CD4-positive, alpha-beta T cell (primary cell): ENCODE measurements around the gene SIRPB1. TPM values are rescaled to one million over a fixed set of nuclear protein-coding genes. Genes with fewer than 3 reads are reported as not detected.
"Not testable (repeated sequence)": the region's sequence is repeated elsewhere in the genome, so short reads cannot be mapped to it uniquely, and the experiment has no call there.

ENCODE experiments used
- ATAC-seq: fragments of 200-7000 bp; cut with Tn5 transposase; one replicate; pipeline ENCODE4 v1.10.0; 2022; ENCODE audit warnings: mild to moderate bottlenecking; ENCODE audit not compliant: poor library complexity
- CTCF ChIA-PET: fragments of 350-600 bp; sonication (Branson Sonifier 250); formaldehyde crosslinking; loops from one replicate; lab custom pipeline; 2021; ENCODE audit warnings: antibody characterized with exemption, inconsistent platforms; lab: Charles Lee
- POLR2A ChIA-PET: fragments of 350-600 bp; sonication (Branson Sonifier 250); formaldehyde crosslinking; loops from one replicate; lab custom pipeline; 2021; ENCODE audit warnings: antibody characterized with exemption, inconsistent platforms; lab: Charles Lee
- DNase-seq, 14 experiments: peaks; one replicate each; pipeline ENCODE4 v3.0.0-alpha.2; 2013 to 2020; ENCODE audit warnings: mixed read lengths in 2 of 14
- H3K27ac ChIP-seq, 2 donors: one replicate each; pipeline versions ENCODE4 v1.5.1 to v1.7.0; 2013; ENCODE audit warnings: low read length in 2 of 2, low read depth in 1 of 2, mild to moderate bottlenecking in 1 of 2
- H3K27me3 ChIP-seq, 2 experiments: 1 replicate in 1 of 2; 2 replicates in 1 of 2; pipeline versions ENCODE4 v1.6.1 to v1.7.0; 2013; ENCODE audit warnings: low read length in 2 of 2, control low read depth in 1 of 2, mild to moderate bottlenecking in 1 of 2, moderate library complexity in 1 of 2; ENCODE audit not compliant: insufficient read depth in 2 of 2, control insufficient read depth in 1 of 2
- H3K36me3 ChIP-seq: one replicate; pipeline ENCODE4 v1.6.1; 2013; ENCODE audit warnings: low read length, control low read depth; ENCODE audit not compliant: insufficient read depth
- H3K4me1 ChIP-seq: one replicate; pipeline ENCODE4 v1.6.1; 2013; ENCODE audit warnings: low read length, control low read depth; ENCODE audit not compliant: insufficient read depth
- H3K4me3 ChIP-seq: one replicate; pipeline ENCODE4 v1.5.1; 2013; ENCODE audit warnings: mild to moderate bottlenecking, low read length, moderate library complexity
- H3K9me3 ChIP-seq, 2 experiments: 1 replicate in 1 of 2; 2 replicates in 1 of 2; pipeline versions ENCODE4 v1.6.1 to v1.7.0; 2013; ENCODE audit warnings: low read length in 2 of 2, mild to moderate bottlenecking in 2 of 2, control low read depth in 1 of 2, moderate library complexity in 1 of 2; ENCODE audit not compliant: control insufficient read depth in 1 of 2, insufficient read depth in 1 of 2
- H3K27ac Mint-ChIP-seq: one replicate; pipeline ENCODE4 v1.8.0; 2020; ENCODE audit warnings: mixed read lengths
- H3K27me3 Mint-ChIP-seq: one replicate; pipeline ENCODE4 v1.8.0; 2021; ENCODE audit warnings: mixed read lengths
- H3K36me3 Mint-ChIP-seq: one replicate; pipeline ENCODE4 v1.8.0; 2021; ENCODE audit warnings: low read depth, mixed read lengths
- H3K4me1 Mint-ChIP-seq: one replicate; pipeline ENCODE4 v1.8.0; 2021; ENCODE audit warnings: low read depth, mixed read lengths
- H3K4me3 Mint-ChIP-seq: one replicate; pipeline ENCODE4 v1.8.0; 2020; ENCODE audit warnings: mild to moderate bottlenecking, mixed read lengths
- H3K9me3 Mint-ChIP-seq: one replicate; pipeline ENCODE4 v1.8.0; 2020; ENCODE audit warnings: mixed read lengths
- intact Hi-C, 2 experiments: fragments of 100-400 bp; cut with DNase I in 1 of 2; cut with micrococcal nuclease in 1 of 2; formaldehyde crosslinking; loops; one replicate each; pipeline versions ENCODE4 v1.15.1 to v1.9.0; 2023 to 2025; cut with DNase I, micrococcal nuclease
- total RNA-seq, 174 experiments: library from RNA in 2 of 174; stranded (reverse) in 2 of 174; gene quantifications; one replicate each; pipeline ENCODE4 v1.2.3 and lab custom pipeline; 2021 to 2026
- TF ChIP-seq, protein P1 (sequence below): fragments of 200-600 bp; IDR thresholded peaks from one replicate; pipeline ENCODE4 v1.8.0; 2022; ENCODE audit warnings: antibody characterized with exemption, mild to moderate bottlenecking

The SIRPB1 gene
- total RNA-seq, 2 experiments from 2014 or later = 7.8 to 8.6 TPM

DNA sequence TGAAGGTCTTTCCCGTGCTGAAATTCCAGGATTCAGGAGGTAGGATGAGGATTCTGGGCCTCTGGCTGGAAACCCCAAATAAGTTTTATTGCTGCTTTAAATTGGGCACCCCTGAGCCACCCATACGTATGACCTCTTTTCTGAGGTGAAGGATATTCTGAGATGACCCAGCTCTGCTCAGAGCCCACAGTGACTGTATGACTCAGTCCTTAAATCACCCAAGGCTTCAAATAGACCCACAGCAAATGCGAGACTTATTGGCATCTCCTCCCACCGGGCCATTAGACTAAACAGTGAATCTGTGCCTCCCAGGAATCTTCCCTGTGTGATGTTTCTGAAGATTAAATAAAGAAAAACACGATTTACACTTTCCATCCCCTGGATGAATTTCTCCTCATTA, 28.3 kb upstream of the SIRPB1 start:
- intact Hi-C loops = no loop called here
- H3K27me3 Mint-ChIP-seq = no peaks in the 10 kb centered on the region
- peaks cover 74% of the 10 kb centered on the region for H3K4me1 ChIP-seq

DNA sequence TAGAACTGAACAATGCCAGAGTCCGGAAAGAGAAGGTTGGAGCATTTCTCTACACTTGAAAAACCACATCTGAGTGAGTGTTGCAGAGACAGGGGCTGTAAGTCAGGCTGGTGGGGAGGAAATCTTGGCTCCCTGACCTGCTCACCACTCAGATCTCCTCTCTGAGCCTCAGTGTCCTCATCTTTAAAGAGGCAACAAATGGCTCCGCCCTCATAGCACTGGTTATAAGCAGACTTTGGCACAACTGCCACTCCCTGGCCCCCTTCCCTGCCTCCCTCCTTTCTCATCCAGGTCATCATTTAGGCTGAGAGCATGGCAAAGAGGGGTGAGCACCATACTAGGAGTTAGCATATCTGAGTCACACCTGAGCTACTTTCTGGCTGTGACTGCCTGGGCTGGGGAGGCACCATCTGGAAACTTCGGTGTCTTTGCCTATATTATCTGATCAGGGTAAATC, 27.2 kb upstream of the SIRPB1 start:
- peak; percentile 25 for ATAC-seq
- Mint-ChIP-seq H3K27me3 (no peaks in the 10 kb centered on the region), H3K27ac (peak overlapping the region; percentile 74), H3K9me3 (peaks cover 2% of the 10 kb centered on the region), H3K4me1 (peaks cover 61% of the 10 kb centered on the region), H3K36me3 (peaks cover 75% of the 10 kb centered on the region), H3K4me3 (peak overlapping the region; percentile 36)
- CTCF ChIA-PET = interaction anchor here (1.7 kb wide), 1 partner anchor 88 kb away, joined by 4 read pairs; no protein-coding TSS in a partner anchor
- TF ChIP-seq, protein P1, sequence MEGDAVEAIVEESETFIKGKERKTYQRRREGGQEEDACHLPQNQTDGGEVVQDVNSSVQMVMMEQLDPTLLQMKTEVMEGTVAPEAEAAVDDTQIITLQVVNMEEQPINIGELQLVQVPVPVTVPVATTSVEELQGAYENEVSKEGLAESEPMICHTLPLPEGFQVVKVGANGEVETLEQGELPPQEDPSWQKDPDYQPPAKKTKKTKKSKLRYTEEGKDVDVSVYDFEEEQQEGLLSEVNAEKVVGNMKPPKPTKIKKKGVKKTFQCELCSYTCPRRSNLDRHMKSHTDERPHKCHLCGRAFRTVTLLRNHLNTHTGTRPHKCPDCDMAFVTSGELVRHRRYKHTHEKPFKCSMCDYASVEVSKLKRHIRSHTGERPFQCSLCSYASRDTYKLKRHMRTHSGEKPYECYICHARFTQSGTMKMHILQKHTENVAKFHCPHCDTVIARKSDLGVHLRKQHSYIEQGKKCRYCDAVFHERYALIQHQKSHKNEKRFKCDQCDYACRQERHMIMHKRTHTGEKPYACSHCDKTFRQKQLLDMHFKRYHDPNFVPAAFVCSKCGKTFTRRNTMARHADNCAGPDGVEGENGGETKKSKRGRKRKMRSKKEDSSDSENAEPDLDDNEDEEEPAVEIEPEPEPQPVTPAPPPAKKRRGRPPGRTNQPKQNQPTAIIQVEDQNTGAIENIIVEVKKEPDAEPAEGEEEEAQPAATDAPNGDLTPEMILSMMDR = no peak
- POLR2A ChIA-PET = interaction anchor here (1.1 kb wide), 1 partner anchor 27 kb away, joined by 3 read pairs; no protein-coding TSS in a partner anchor
- intact Hi-C loops = no loop called here
- no peak overlapping the region for H3K4me3 ChIP-seq
- peak in 1 of 14 experiments; percentile 24 for DNase-seq
- peaks cover 67% of the 10 kb centered on the region for H3K4me1 ChIP-seq
- H3K27me3 ChIP-seq = no peaks in the 10 kb centered on the region
- H3K36me3 ChIP-seq = peaks cover 60% of the 10 kb centered on the region
- no peak overlapping the region for H3K27ac ChIP-seq
- no peaks in the 10 kb centered on the region for H3K9me3 ChIP-seq

More for the DNA sequence above, 28.3 kb upstream of the SIRPB1 start:
- Histone ChIP-seq H3K27me3 (no peaks in the 10 kb centered on the region), H3K27ac (no peak overlapping the region), H3K9me3 (no peaks in the 10 kb centered on the region), H3K36me3 (peaks cover 54% of the 10 kb centered on the region), H3K4me3 (no peak overlapping the region)
- Mint-ChIP-seq H3K9me3 (peaks cover 4% of the 10 kb centered on the region), H3K36me3 (peaks cover 83% of the 10 kb centered on the region), H3K27ac (peak overlapping the region; percentile 74), H3K4me1 (peaks cover 71% of the 10 kb centered on the region), H3K4me3 (no peak overlapping the region)
- POLR2A ChIA-PET = interaction anchor here (1.1 kb wide), 1 partner anchor 26 kb away, joined by 3 read pairs; no protein-coding TSS in a partner anchor
- TF ChIP-seq, protein P1 = no peak
- DNase-seq (no peak), ATAC-seq (no peak)
- CTCF ChIA-PET = no interaction called here

DNA sequence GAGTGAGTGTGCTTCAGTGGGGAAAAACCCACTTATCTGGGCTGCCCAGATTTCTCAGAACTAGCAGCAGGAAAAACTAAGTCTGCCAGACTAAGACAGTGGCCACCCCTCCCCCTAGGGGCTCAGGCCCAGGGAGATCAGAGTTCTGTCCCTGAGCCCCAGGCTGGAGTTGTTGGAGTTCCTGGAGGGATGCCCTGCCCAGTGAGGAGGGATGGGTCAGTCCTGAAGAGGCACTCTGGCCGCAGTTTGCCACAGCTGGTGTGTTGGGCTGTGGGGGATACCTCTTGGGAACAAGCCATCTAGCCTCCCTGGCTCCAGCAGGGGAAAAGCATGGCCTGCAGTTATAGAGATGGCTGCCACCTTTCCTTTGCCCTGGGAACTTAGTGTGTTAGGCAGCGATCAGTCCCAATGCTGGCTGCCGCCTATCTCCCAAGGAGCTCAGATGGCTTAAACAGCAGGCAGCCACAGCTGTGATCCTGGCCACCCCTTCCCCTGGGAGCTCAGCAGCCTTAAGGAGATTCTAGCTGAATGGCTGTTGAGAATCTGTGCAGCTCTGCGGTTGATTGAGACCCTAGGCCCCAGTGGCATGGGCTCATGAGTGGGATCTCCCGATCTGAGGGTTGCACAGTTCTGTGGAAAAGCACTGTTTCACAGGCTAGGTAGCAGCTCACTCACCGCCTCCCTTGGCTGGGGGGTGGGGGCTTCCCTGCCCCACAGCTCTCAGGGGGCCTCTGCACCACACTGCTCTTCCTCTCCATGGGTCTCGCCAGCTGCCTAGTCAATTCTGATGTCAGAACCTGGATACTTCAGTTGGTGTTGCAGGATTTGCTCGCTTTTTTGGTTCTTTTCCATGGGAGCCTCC, 24.5 kb upstream of the SIRPB1 start:
- no peaks in the 10 kb centered on the region for H3K9me3 ChIP-seq
- ChIA-PET POLR2A (no interaction called here), CTCF (no interaction called here)
- DNase-seq (no peak), ATAC-seq (no peak)
- Mint-ChIP-seq H3K36me3 (peaks cover 56% of the 10 kb centered on the region), H3K4me3 (no peak overlapping the region), H3K27me3 (no peaks in the 10 kb centered on the region), H3K27ac (no peak overlapping the region), H3K9me3 (peaks cover 2% of the 10 kb centered on the region), H3K4me1 (peaks cover 38% of the 10 kb centered on the region)
- intact Hi-C loops = no loop called here
- H3K4me1 ChIP-seq = peaks cover 58% of the 10 kb centered on the region
- no peak overlapping the region for H3K4me3 ChIP-seq
- H3K27me3 ChIP-seq = no peaks in the 10 kb centered on the region
- TF ChIP-seq, protein P1 = no peak
- peaks cover 59% of the 10 kb centered on the region for H3K36me3 ChIP-seq
- no peak overlapping the region for H3K27ac ChIP-seq

DNA sequence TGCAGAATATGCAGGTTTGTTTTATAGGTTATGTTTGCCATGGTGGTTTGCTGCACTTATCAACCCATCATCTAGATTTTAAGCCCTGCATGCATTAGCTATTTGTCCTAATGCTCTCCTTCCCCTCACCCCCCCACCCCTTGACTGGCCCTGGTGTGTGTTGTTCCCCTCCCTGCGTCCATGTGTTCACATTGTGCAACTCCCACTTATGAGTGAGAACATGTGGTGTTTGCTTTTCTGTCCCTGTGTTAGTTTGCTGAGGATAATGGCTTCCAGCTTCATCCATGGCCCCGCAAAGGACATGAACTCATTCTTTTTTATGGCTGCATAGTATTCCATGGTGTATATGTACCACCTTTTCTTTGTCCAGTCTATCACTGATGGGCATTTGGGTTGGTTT, 18.8 kb upstream of the SIRPB1 start:
- CTCF ChIA-PET, H3K9me3 Mint-ChIP-seq, H3K27ac Mint-ChIP-seq, DNase-seq, ATAC-seq, H3K4me1 ChIP-seq, H3K27ac ChIP-seq, H3K4me3 Mint-ChIP-seq, POLR2A ChIA-PET, H3K4me1 Mint-ChIP-seq, H3K4me3 ChIP-seq, H3K27me3 ChIP-seq, H3K9me3 ChIP-seq, H3K27me3 Mint-ChIP-seq: not testable (repeated sequence)
- peaks cover 58% of the 10 kb centered on the region for H3K36me3 Mint-ChIP-seq
- H3K36me3 ChIP-seq = peaks cover 40% of the 10 kb centered on the region
- intact Hi-C loops = loop anchor here in 1 of 2 experiments (5.0 kb wide), 1 partner anchor 131 kb away; no protein-coding TSS in a partner anchor
